Putamen (tissue), 1 donor: ENCODE measurements around the gene CST3.
"Not testable (repeated sequence)": the region's sequence is repeated elsewhere in the genome, so short reads cannot be mapped to it uniquely, and the experiment has no call there.

Experiments
- DNase-seq: peaks from one replicate; pipeline ENCODE4 v3.0.0-alpha.2; 2016; ENCODE audit warnings: low spot score

CST3 gene, protein sequence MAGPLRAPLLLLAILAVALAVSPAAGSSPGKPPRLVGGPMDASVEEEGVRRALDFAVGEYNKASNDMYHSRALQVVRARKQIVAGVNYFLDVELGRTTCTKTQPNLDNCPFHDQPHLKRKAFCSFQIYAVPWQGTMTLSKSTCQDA

DNA sequence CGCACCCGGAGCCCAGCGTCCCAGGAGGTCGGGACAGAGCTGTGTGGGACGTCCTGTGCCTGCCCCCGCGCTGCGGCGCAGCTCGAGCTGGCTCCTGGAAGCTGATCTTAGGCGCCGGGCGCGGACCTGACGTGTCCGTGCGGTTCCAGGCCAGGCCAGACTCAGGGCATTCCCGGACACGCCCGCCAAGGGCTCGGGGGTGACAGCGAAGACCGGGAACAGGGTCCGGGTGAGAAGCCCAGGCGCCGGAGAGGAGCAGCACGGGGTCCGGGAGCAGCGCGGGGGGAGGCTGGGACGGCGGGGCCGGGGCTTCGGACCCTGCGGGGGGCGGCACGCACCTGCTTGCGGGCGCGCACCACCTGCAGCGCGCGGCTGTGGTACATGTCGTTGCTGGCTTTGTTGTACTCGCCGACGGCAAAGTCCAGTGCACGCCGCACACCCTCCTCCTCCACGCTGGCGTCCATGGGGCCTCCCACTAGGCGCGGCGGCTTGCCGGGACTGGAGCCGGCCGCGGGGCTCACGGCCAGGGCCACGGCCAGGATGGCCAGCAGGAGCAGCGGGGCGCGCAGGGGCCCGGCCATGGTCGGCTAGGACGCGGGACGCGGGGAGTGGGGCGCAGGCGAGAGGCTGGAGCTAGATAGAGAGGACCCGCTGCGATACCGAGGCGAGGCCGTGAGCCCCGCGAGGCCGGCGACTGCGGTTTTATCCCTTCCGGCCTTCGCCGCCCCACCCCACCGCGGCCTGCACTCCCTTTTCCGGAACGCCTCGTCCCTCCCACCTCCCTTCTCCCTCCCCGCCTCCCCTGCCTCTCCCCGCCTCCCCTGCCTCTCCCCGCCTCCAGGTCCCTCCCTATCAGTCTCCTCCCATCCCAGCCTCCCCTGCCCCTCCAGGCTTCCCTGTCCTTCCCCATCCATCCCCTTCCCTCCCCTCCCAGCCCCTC, at the start of gene CST3:
Gene CST3 (minus strand): TSS at position 674 of the 940 bp plus-strand sequence. CDS start 93 bp downstream, at position 581.
- no peak for DNase-seq

DNA sequence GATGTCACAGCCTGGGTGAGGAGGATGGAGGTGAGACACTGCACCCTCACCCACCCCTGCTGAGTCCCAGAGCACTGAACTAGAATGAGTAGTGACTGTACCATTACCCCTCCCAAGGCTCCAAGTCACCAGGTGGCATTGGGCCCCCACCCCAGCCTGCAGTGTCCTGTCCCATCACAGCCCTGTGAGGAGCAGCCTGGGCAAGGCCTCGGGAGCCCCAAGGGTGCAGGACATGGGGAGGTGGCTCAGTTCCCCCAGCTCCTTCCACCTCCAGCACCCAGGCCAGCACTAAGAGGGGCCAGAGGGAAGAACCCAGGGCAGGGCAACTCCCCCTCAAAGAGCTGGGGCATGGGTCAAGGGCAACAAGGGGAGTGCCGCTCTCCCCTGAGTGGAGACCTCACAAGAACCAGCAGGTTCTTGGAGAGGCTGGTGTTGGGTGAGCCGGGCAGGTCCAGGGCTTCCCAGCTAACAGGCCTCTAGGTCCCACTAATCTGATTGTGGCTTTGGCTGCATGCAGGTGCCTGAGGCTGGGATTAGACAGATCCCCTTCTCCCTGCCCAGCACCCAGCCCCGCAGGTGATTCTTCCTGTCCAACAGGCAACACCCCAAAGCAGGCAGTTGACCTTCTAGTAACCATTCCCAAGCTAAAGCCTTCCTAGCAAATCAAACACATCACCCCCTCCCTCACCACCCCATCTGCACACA, 48.4 kb upstream of the CST3 start:
- DNase-seq: no peak

DNA sequence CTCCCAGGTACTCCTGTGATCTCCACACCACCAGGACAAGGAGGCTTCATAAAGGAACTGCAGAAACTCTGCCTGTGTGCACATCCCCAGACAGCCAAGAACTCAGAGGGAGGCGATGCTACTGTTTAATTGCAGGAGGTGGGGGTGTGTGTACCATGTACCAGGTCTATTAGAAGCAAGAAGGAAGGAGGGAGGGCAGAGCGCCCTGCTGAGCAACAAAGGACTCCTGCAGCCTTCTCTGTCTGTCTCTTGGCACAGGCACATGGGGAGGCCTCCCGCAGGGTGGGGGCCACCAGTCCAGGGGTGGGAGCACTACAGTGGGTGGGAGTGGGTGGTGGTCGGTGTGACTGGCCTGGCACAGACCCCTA, 47.8 kb upstream of the CST3 start:
- DNase-seq: peak; percentile 18

DNA sequence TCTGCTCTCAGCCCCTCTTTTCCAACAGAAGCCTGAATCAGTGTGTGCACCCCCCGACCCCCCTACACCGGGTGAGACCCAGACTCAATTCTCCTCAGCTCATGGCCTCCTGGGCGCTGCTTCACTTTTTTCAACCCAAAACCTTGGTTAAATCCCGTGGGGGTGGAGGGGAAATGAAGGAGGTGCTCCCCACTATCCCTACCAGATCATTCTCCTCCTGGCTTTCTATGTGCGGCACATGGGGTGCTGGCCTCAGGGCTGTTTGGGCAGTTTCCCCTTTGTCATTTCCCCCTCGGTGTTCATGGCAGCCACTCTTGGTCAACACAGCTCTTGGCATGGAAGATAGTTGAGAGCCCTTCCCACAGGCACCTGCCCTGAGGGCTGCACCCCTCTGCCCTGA, 46.5 kb upstream of the CST3 start:
- no peak for DNase-seq

DNA sequence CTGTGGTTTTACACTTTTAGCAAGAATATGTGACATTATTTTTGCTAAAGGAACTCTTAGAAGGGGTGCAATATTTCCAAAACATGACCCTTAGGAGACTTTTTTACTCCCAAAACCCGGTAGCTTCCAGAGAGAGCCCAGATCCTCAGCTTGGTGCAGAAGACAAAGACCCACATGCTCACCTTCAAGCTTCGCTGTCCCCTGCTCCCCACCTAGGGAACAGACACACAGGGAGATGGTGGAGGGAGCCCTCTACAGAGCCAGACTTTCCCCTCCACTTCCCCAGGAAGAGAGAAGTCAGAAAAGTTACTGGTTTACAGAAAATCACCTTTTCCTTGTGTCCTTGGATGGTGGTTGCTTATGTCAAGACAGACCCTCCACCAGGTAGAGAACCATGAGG, 46.1 kb upstream of the CST3 start:
- no peak for DNase-seq

DNA sequence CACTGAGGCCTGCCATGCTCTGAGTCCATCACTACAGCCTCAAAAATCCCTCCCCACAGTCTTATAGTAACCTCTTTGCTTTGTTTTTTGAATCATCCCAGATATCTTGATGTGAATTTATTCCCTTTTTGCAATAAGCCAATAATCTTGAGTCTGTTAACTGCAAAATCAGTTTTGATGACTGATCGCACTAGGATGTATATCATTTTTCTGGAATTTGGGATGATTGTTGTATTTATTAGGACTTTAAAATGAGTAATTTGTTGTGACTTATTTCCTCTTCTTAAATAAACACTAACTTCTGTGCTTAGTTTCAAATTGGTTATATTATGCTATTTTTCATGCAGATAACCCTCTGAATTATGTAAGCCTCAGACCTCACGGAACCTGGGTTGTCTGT, 45.5 kb upstream of the CST3 start:
- no peak for DNase-seq

DNA sequence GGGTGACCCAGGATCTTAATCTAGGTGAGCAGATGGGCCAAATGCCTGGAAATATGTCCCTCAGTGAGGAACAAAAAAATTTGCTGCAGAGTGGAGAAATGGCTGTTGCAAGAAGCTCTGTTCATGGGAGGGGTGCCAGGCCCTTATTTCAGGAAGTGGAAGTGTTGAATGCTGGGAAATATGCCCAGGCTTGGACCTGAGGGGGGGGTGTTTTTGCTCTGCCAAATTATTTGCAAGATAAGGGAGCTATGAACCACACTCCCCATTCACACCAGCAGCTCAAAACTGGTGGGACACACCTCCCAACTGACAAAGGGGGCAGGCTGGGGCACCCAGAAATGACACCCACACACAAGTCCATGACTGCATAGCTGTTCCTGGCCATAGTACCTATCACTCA, 42.4 kb upstream of the CST3 start:
- no peak for DNase-seq

DNA sequence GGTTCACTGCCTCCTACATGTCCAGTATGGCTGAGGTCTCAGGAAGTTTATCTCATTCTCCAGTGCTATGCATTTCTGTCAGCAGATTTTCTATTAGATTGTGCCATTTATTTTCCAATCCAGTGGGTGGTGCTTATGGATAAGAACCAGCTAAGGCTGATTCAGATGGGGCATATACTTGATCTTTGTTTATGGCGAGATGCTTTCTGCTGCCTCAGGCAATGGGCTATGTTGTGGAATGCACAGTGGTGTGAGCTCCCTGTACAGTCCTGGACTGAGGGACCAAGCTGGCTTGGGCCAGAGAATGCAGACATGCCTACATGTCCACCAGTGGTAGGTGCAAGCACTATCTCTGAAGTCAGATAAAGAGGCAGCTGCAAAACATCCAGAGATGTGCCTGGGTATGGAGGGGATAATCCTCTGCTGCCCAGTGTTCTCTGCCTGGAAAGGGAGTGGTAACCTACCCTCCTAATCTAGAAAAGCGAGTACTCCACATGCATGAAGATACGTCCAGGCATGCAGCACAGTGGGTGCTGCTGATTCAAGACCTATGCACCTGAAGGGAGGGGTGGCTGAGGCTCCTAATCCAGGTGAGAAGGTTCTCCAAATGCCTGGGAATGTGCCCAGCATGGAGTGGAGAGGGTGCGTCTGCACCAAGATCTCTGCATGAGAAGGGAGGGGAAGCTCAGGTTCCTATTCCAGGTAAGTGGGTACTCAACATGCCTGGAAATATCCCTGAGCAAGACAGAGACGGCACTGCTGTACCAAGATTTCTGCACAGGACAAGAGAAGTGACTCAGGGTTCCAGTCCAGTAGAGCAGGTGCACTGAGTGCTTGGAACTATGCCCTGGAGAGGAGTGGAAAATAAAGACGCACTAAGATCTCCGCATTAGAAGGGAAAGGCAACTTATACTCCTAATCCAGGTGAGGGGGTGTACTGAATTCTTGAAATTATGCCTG, 41.7 kb upstream of the CST3 start:
- DNase-seq: no peak

DNA sequence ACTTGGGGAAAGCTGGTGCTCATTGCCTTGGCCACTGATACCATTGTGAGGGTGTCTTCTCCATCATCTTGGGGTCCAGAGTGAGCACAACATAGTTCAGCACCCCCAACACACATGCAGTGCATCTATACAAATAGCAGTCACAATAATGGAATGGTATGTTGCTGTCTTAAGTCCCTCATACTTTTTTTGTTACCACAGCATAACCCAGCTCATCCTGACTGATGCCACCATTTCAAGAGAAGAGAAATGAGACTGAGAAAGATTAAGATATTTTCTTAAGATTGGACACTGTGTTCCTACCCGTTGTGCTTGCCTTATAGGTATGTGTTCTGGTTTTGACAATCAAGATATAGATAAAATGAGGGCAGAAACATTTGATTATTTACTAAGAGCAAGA, 35.5 kb upstream of the CST3 start:
- DNase-seq: no peak

DNA sequence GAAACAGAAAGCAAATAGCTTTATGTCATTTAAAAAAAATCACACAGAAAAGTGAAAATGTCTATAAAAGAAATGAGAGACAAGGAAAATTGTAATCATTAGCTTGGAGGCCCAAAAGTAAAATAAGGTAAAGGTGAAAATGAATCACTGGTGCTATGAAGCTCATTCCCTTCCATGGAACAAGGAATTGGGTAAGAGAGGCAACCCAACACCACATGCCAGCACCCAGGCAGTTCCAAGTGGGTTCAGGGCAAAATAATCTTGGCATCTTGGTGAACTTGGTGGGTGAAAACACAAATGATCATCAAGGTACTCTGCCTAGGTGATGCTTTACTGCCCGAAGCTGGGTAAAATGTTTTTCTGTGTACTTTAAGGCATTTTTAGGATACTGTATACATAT, 34.4 kb upstream of the CST3 start:
- DNase-seq: no peak

DNA sequence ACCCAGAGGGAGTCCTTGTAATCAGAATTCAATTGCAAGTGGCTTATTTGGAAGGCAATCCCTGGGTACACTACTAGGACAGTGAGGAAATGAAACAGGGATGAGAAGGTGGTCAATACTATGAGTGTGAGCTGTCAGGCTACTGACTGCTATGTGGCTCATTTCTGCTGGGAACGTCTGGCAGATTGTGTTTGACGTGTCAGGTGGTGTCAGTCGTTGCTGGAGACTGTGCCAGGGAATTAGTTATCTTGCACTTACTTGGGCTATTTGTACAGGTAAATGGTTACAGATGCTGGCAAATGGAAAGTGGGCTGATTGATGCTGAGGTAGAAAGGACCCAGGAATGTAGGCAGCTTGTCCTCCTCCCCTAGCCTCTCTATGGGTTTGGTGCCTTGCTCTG, 33.7 kb upstream of the CST3 start:
- DNase-seq: no peak

DNA sequence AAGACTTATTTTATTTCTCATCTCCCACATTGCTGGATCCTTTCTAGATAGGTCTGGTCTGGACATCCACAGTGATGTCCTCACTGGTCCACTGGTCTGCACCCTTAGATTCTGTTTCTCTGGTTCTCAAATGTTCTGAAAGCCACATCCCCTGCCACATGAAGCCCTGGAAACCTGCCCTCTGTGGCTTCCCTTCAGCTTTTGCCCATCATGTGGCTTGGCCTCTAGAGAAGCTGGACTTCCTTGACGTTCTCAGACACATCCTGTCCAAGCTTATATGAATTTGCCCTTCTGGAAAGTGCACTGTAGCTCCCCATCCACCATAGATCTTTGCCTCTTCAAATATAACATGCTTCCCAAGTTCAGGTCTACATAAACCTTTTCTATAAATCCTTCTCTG, 32.6 kb upstream of the CST3 start:
- DNase-seq: no peak

DNA sequence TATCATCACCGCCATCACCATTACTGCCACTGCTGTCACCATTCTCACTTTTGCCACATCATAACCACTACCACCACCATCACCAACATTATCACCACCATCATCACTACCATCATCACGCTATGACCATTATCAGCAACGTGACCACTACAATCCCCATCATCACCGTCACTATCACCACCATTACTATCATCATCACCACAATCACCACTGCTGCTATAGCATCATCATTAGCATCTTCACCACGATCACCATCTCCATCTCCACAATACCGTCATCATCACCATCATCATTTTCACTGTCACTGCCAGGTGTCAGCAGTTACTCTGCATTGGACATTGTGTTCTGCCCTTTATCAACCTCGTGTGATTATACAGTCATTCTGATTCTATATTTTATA, 32.1 kb upstream of the CST3 start:
- DNase-seq: no peak

DNA sequence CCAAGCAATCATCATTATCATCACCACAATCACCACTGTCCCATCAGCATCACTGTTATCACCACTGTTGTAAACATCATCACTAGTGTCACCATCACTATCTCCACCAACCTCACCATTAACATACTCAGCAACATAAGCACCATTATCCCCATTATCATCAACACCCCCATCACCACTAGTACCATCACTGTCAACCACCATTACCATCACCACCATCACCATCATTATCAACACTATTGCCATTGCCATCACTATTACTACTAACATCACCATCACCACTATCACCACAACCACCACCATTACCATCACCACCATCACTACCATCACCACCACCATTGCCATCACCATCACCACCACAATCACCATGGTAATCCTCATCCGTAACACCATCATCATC, 31.6 kb upstream of the CST3 start:
- DNase-seq: no peak

DNA sequence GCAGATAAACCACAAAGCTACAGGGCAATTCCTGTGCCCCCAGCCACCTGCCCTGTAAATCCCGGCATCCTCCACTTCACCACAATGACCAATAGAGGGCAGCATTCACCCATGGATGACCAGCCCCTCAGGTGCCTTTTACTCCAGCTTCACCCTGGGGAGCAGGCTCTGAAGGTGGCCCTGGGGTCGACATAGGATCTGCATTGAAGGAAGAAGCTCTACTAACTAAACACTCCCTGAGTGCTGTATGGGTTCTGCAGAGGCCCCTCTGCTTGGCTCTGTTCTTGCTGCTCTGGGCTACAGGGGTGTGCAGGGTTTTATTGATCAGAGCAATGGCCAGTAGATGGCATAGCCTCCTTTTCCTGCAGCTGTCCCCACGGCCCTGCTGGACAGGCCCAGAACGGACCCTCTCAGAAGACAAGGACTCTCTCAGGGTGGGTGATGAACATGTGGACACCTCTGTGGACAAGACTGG, 30.8 kb upstream of the CST3 start:
- DNase-seq: no peak

DNA sequence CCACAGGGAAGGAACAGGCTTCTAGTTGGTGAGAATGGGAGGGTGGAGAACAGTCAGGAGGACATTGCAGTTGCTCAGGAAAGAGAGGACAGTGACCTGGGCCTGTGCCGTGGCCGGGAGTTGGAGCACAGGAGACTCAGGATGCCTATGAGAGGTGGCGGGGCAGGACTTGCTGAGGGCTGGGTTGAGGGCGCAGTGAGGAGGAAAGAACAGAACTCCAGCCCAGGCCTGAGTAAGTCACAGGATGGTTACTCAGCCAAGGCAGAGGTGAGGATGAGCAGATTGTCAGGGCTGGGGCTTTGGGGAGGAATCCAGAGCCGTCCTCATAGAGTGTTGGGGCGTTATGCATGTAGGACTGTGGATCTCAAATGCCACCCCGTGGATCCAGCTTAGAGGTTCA, 29.9 kb upstream of the CST3 start:
- no peak for DNase-seq

DNA sequence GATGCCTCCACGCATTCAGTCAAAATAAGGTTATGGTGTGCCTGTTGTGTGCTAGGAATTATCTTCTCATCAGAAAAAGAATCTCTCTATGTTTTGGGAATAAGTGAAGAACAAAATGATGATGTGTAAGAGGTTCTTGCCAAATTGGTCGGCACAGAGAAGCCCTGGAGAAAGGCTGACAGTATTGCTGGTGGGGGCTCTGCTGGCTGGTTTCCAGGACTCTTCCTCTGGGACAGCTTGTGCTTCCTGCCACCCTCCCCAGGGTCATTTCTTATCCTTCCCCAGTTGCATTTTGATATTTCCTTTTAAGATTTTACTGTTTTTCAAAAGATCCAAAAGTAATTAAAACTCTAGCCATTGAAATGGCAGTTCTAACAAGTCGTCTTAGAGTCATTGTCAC, 28.9 kb upstream of the CST3 start:
- DNase-seq: no peak

DNA sequence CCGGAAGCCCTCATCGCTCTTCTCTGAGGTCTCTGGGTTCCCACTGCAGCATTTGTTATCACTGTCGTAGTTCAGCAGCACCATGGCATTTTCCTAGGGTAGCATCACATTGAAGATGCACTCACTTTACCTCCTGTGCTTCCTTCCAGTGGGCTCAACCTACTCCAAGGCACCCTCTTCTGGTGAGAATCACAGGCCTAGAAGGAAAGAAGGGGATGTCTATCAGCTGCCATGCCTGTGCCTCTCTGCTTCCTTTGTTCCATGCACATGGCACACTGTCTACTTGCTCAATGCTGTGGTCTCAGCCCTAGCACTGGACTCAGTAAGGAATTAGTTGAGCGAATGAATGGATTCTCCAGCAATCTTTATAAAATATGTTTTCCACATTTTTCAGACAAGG, 28.4 kb upstream of the CST3 start:
- no peak for DNase-seq

DNA sequence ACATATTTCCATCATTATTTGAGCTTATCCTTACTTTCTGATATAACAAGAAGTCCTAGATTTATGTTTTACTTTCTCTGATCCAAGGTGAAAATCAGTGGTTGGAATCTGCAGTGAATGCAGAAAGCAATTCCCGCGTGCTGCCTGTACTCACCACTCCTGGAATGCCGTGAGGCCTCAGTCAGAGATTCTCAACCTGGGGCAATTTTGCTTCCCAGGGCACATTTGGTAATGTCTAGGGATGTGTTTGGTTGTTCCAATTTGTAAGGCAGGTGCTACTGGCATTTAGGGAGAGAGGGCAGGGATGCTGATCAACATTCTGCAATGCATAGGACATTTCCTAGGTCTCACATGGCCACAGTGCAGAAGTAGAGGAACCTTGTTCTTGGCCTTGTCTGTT, 27.2 kb upstream of the CST3 start:
- DNase-seq: no peak

DNA sequence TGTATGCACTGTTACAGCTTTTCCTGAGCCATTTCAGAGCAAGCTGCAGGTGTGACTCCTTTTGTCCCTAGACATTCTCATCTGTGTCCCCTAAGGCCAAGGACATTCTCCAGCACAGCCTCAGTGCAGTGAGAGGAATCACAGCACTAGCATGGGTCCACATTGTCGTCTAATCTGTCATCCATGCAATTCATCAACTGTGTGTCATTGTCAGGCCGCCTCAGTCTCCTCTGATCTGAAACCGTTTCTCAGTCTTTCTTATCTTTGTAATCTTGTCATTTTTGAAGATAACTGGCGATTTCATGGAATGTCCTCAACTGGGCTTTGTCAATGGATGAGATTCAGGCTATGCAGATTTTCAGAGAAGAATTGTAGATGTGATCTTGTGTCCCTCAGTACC, 26.3 kb upstream of the CST3 start:
- DNase-seq: not testable (repeated sequence)

DNA sequence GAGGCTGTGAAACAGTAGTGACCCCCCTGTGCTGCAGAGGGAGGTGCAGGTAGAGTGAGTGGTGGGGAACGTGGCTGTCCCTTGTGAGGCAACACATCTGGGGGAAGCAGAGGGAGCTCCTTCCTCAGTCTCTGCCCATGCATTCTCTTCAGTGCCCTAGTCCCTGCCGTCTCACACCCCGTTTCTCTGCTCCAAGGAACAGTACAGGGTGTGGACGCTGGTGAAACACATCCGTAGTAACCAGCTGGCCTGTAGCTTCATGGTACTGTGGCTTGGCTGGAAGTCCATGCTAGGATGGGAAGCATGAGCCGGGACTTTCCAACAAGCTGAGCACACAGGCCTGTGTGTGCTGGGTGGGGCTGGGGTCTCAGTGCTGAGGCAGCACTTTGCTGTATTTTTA, 25.4 kb upstream of the CST3 start:
- DNase-seq: no peak
